ENCODE measurements around the gene SMIM31.

GRCh38 chr4:164731827-164732474 is 22.0 kb upstream of the SMIM31 start:
- no peak for TF ChIP-seq FOXM1 (IDR thresholded peaks at IDR 0.05; ENCODE audit: borderline replicate concordance)
- TF ChIP-seq BHLHE40 (IDR thresholded peaks at IDR 0.05; ENCODE audit: borderline replicate concordance), result no peak
- TF ChIP-seq SUZ12 (IDR thresholded peaks at IDR 0.05), result no peak

All from HEK293T (cell line).